Fibroblast of skin of scalp (primary cell): ENCODE data around the gene FASTK. TPM values are rescaled to one million over a fixed set of nuclear protein-coding genes. Genes with fewer than 3 reads are reported as not detected.

ENCODE experiments used
- DNase-seq: peaks from one replicate; pipeline ENCODE4 v3.0.0-alpha.2; 2013
- polyA plus RNA-seq, 2 experiments: library from polyadenylated mRNA; unstranded; fragments of 120-200 nt; gene quantifications; one replicate each; pipeline ENCODE4 v1.2.1, GENCODE V29; 2013; ENCODE audit not compliant: insufficient read length in 2 of 2

FASTK gene
- polyA plus RNA-seq (2013, experiment 1 of 2; ENCODE audit: insufficient read length): 81.5 TPM
- 82.4 TPM for polyA plus RNA-seq (2013, experiment 2 of 2; ENCODE audit: insufficient read length)

GRCh38 chr7:151080522-151081169 is at the start of gene FASTK:
TSS of gene FASTK (minus strand) at chr7:151080809. CDS start at chr7:151080766, 43 bp downstream.
- DNase-seq: peak; percentile 93

GRCh38 chr7:151129960-151130591 is 49.5 kb upstream of the FASTK start:
- no peak for DNase-seq

GRCh38 chr7:151129117-151129959 is 48.7 kb upstream of the FASTK start:
- no peak for DNase-seq

- DNase-seq: no peak
Observed at GRCh38 chr7:151128716-151129115, 48.1 kb upstream of the FASTK start.

- no peak for DNase-seq
Observed at GRCh38 chr7:151128144-151128543, 47.5 kb upstream of the FASTK start.

GRCh38 chr7:151126491-151127137 is 46.0 kb upstream of the FASTK start:
- DNase-seq: no peak

- DNase-seq: no peak
Observed at GRCh38 chr7:151125846-151126481, 45.4 kb upstream of the FASTK start.

- DNase-seq: peak; percentile 42
Observed at GRCh38 chr7:151125470-151125845, 44.8 kb upstream of the FASTK start.

- no peak for DNase-seq
Observed at GRCh38 chr7:151124899-151125399, 44.3 kb upstream of the FASTK start.

GRCh38 chr7:151124481-151124880 is 43.9 kb upstream of the FASTK start:
- no peak for DNase-seq

GRCh38 chr7:151123822-151124464 is 43.3 kb upstream of the FASTK start:
- peak; percentile 77 for DNase-seq

- DNase-seq: no peak
Observed at GRCh38 chr7:151123158-151123821, 42.7 kb upstream of the FASTK start.

GRCh38 chr7:151122796-151123157 is 42.2 kb upstream of the FASTK start:
- no peak for DNase-seq

- no peak for DNase-seq
Observed at GRCh38 chr7:151122276-151122675, 41.7 kb upstream of the FASTK start.

- DNase-seq: no peak
Observed at GRCh38 chr7:151121380-151122170, 41.0 kb upstream of the FASTK start.

GRCh38 chr7:151120896-151121295 is 40.3 kb upstream of the FASTK start:
- DNase-seq: no peak

GRCh38 chr7:151119902-151120301 is 39.3 kb upstream of the FASTK start:
- no peak for DNase-seq

GRCh38 chr7:151119055-151119415 is 38.4 kb upstream of the FASTK start:
- DNase-seq: no peak

GRCh38 chr7:151118108-151119054 is 37.8 kb upstream of the FASTK start:
- no peak for DNase-seq
